Ectodermal cell (in vitro differentiated cells): ENCODE data around the gene ORM1.

Experiments used
- H3K27ac ChIP-seq: 2 replicates; pipeline ENCODE4 v1.7.0; 2013; ENCODE audit warnings: mild to moderate bottlenecking, low read depth, low read length; ENCODE audit not compliant: insufficient read depth, poor library complexity, severe bottlenecking
- H3K27me3 ChIP-seq: 2 replicates; pipeline ENCODE4 v1.7.0; 2013; ENCODE audit warnings: mild to moderate bottlenecking, low read length; ENCODE audit not compliant: insufficient read depth, control insufficient read depth, poor library complexity, severe bottlenecking
- H3K36me3 ChIP-seq: one replicate; pipeline ENCODE4 v1.7.0; 2013; ENCODE audit warnings: low read length; ENCODE audit not compliant: control insufficient read depth, insufficient read depth
- H3K4me1 ChIP-seq: one replicate; pipeline ENCODE4 v1.7.0; 2013; ENCODE audit warnings: low read length; ENCODE audit not compliant: control insufficient read depth, insufficient read depth
- H3K4me3 ChIP-seq: 2 replicates; pipeline ENCODE4 v1.7.0; 2013; ENCODE audit warnings: low read depth, low read length, control low read depth; ENCODE audit not compliant: insufficient read depth
- H3K9me3 ChIP-seq: 2 replicates; pipeline ENCODE4 v1.7.0; 2013; ENCODE audit warnings: mild to moderate bottlenecking, low read length, moderate library complexity; ENCODE audit not compliant: control insufficient read depth
- WGBS, 2 experiments: methylation state at CpG; one replicate each; pipeline ENCODE4 v1.1.7; 2013; ENCODE audit warnings: missing lambda C conversion rate in 2 of 2; 5-methylcytosine and 5-hydroxymethylcytosine counted together

The ORM1 gene

DNA sequence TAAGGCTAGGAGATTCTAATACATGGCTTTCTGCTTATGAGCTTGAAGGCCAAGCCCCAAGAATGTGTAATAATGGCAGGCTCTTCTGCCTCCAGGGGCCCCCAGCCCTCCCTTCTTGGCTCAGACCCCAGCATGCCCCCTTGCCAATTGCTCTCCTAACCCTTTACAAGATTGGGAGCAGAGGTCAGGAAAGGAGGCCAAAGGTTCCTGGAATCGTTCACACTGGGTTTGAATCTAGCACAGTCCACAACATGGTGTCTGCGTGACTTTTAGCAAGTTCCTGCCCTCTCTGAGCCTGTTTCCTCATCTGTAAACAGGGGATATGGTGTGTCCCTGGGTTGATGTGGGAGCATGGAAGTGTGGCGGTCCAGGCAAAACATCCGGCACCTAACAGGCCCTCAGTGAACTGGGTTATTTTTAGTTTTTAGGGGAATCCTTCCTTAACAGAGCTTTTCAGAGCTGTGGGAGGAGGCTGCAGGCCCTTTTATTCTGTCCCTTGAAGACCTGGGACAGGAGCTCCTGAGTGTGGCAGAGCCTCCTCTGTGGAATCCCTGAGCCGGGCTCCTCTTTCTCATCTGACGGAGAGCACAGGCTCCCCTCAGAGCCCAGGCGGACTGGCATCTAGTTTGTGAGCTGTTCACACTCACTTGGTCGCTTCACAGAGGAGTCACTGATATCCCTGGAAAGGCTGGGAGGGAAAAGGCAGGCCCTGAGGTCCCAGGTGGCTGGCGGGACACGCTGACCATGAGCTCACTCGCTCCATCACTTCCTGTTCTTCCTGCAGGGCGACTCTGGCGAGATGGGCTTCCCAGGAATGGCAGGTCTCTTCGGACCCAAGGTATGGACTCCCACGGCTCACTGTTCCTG is 23.4 kb upstream of the ORM1 start:
- no peak overlapping the region for H3K4me3 ChIP-seq
- no peak overlapping the region for H3K27ac ChIP-seq
- H3K9me3 ChIP-seq, result no peaks in the 10 kb centered on the region
- H3K36me3 ChIP-seq, result peaks cover 16% of the 10 kb centered on the region
- no peaks in the 10 kb centered on the region for H3K27me3 ChIP-seq
- 93 to 94% methylated on average over 15 of the region's 15 CpGs for WGBS, 2 experiments
- H3K4me1 ChIP-seq, result no peaks in the 10 kb centered on the region

DNA sequence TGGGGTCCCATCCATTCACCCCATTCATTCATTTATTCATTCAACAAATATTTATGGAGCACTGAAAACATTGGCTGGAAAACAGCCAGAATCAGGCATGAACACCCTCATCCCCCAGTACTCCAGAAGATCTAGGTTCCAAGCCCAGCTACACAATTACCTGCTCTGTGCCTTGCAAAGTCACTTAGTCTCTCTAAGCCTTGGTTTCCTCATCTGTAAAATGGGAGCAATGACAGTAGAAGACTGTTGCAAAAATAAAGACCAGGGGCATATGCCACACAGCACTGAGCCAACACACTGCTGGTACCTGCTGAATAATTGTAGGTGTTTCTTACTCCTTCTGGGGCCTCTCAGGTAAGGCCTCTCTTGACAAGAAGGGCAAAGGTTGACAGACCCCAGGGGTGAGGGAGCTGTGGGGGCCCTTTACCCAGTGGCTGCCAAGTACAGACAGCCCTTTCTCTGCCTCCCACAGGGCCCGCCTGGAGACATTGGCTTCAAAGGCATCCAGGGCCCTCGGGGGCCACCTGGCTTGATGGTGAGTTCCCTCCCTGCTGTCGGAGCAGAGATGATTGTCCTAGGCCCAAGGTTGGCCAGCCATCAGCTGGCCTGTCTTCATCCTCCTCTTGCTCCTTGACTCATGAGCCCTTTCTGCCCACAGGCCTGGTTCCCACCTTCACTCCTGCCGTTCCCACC is 22.6 kb upstream of the ORM1 start:
- Histone ChIP-seq H3K27ac (no peak overlapping the region), H3K9me3 (no peaks in the 10 kb centered on the region), H3K4me1 (no peaks in the 10 kb centered on the region), H3K4me3 (no peak overlapping the region), H3K36me3 (peaks cover 9% of the 10 kb centered on the region), H3K27me3 (no peaks in the 10 kb centered on the region)
- 92% methylated on average over 4 of the region's 4 CpGs for WGBS, 2 experiments

GRCh38 chr9:114300846-114301797 is 21.8 kb upstream of the ORM1 start:
- H3K9me3 ChIP-seq, result no peaks in the 10 kb centered on the region
- H3K4me1 ChIP-seq, result no peaks in the 10 kb centered on the region
- no peaks in the 10 kb centered on the region for H3K27me3 ChIP-seq
- 93 to 94% methylated on average over 31 of the region's 31 CpGs for WGBS, 2 experiments
- no peak overlapping the region for H3K4me3 ChIP-seq
- H3K36me3 ChIP-seq, result peaks cover 5% of the 10 kb centered on the region
- no peak overlapping the region for H3K27ac ChIP-seq

- H3K4me3 ChIP-seq, result no peak overlapping the region
- H3K27ac ChIP-seq, result no peak overlapping the region
- WGBS, 2 experiments, result 87 to 91% methylated on average over 15 of the region's 15 CpGs
- peaks cover 5% of the 10 kb centered on the region for H3K36me3 ChIP-seq
- no peaks in the 10 kb centered on the region for H3K27me3 ChIP-seq
- no peaks in the 10 kb centered on the region for H3K9me3 ChIP-seq
- H3K4me1 ChIP-seq, result no peaks in the 10 kb centered on the region
Observed at GRCh38 chr9:114301798-114302565, 20.9 kb upstream of the ORM1 start.

DNA sequence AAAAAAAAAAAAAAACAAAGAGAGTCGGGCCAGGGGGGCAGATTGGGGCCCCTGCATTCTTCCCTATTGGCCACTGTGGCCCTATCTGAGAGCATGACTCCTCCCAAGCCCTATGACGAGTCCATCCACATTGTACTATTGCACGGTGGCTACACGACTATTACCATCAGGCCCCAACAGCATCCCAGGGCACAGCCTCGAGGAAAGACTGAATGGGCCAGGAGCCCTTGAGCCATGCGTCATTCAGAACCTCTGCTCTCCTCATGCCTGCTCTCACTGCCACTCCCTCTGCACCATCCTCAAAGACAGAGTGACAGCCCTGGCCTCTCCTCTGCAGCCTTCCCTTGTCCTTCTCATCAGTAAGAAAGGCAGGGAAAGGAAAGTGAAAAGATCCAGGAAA is 20.2 kb upstream of the ORM1 start:
- WGBS, 2 experiments, result 82 to 87% methylated on average over 6 of the region's 6 CpGs
- no peak overlapping the region for H3K27ac ChIP-seq
- H3K9me3 ChIP-seq, result no peaks in the 10 kb centered on the region
- no peak overlapping the region for H3K4me3 ChIP-seq
- H3K4me1 ChIP-seq, result no peaks in the 10 kb centered on the region
- H3K36me3 ChIP-seq, result no peaks in the 10 kb centered on the region
- H3K27me3 ChIP-seq, result no peaks in the 10 kb centered on the region

DNA sequence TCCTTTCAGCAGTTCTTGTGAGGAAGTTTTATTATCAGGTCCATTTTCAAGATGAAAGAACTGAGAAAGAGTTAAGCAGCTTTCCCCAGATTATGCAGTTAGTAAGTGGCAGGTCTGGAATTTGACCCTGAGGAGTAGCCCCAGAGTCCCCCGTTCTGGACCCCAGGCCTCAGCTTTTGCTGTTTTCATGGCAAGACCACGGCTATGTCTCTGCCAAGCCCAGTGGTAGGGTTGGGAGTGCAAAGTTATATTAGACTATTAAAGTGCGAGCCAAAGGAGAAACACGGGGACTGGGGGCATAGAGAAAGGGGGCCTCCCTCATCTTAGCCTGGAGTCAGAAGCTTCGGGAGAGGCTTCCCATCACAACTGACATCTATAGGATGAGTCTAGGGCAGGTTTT is 19.3 kb upstream of the ORM1 start:
- Histone ChIP-seq H3K4me1 (no peaks in the 10 kb centered on the region), H3K27ac (no peak overlapping the region), H3K4me3 (no peak overlapping the region), H3K36me3 (no peaks in the 10 kb centered on the region), H3K9me3 (no peaks in the 10 kb centered on the region), H3K27me3 (no peaks in the 10 kb centered on the region)
- 85 to 86% methylated on average over 5 of the region's 5 CpGs for WGBS, 2 experiments

GRCh38 chr9:114303977-114304376 is 18.9 kb upstream of the ORM1 start:
- H3K27ac ChIP-seq, result no peak overlapping the region
- H3K4me1 ChIP-seq, result no peaks in the 10 kb centered on the region
- H3K36me3 ChIP-seq, result no peaks in the 10 kb centered on the region
- H3K27me3 ChIP-seq, result no peaks in the 10 kb centered on the region
- H3K4me3 ChIP-seq, result no peak overlapping the region
- WGBS, 2 experiments, result 94 to 96% methylated on average over 4 of the region's 4 CpGs
- H3K9me3 ChIP-seq, result no peaks in the 10 kb centered on the region

GRCh38 chr9:114304416-114305188 is 18.3 kb upstream of the ORM1 start:
- WGBS, 2 experiments, result 92 to 95% methylated on average over 10 of the region's 10 CpGs
- Histone ChIP-seq H3K27ac (no peak overlapping the region), H3K27me3 (no peaks in the 10 kb centered on the region), H3K4me1 (no peaks in the 10 kb centered on the region), H3K9me3 (no peaks in the 10 kb centered on the region), H3K4me3 (no peak overlapping the region), H3K36me3 (no peaks in the 10 kb centered on the region)

DNA sequence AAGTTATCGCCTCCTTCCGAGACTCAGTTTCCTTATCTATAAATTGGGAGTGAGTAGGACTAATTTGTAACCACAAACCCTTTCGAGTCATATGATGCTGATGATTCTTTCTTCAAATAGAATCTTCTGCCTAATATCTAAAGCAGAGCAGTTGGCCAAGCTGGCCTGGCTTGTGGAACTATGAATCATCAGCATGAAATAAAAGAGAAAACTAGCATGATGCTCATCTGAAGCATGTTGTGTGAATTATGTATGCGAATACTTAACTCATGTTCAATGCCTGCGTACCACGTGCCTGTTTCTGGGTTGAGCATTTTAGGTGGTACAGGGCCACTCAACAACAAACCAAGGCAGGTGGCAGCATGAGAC is 15.0 kb upstream of the ORM1 start:
- Histone ChIP-seq H3K9me3 (no peaks in the 10 kb centered on the region), H3K4me1 (no peaks in the 10 kb centered on the region), H3K36me3 (no peaks in the 10 kb centered on the region), H3K27ac (no peak overlapping the region), H3K4me3 (no peak overlapping the region), H3K27me3 (no peaks in the 10 kb centered on the region)
- WGBS, 2 experiments, result 93 to 96% methylated on average over 6 of the region's 6 CpGs
